WTC11 (cell line): Measurements from ENCODE around the gene DCAF16. TPM values are rescaled to one million over a fixed set of nuclear protein-coding genes. Genes with fewer than 3 reads are reported as not detected.

ENCODE experiments used
- ATAC-seq: fragments of 200-7000 bp; cut with Tn5 transposase; 2 replicates; pipeline ENCODE4 v1.10.0; 2021; ENCODE audit warnings: mild to moderate bottlenecking, moderate library complexity
- CTCF ChIA-PET: fragments of 300-600 bp; sonication (Branson Sonifier 250); formaldehyde crosslinking; loops from one replicate; lab custom pipeline; 2021; ENCODE audit warnings: antibody characterized with exemption; lab: Charles Lee
- POLR2A ChIA-PET: fragments of 350-600 bp; sonication (Branson Sonifier 250); formaldehyde crosslinking; loops from one replicate; lab custom pipeline; 2021; ENCODE audit warnings: antibody characterized with exemption; lab: Charles Lee
- DNase-seq: peaks from one replicate; pipeline ENCODE4 v3.0.0; 2021; ENCODE audit warnings: low spot score
- H3K27ac Mint-ChIP-seq: 2 replicates; pipeline ENCODE4 v1.8.0; 2021; ENCODE audit warnings: mixed read lengths
- H3K27me3 Mint-ChIP-seq: 2 replicates; pipeline ENCODE4 v1.8.0; 2021; ENCODE audit warnings: low read depth, mild to moderate bottlenecking, moderate library complexity, mixed read lengths
- H3K36me3 Mint-ChIP-seq: 2 replicates; pipeline ENCODE4 v1.8.0; 2021; ENCODE audit warnings: mixed read lengths
- H3K4me1 Mint-ChIP-seq: 2 replicates; pipeline ENCODE4 v1.8.0; 2022; ENCODE audit warnings: mixed read lengths
- H3K4me3 Mint-ChIP-seq: 2 replicates; pipeline ENCODE4 v1.8.0; 2021; ENCODE audit warnings: mild to moderate bottlenecking, moderate library complexity, mixed read lengths
- H3K9me3 Mint-ChIP-seq: 2 replicates; pipeline ENCODE4 v1.8.0; 2021; ENCODE audit warnings: mixed read lengths
- ATF3 ChIP-seq: sonication (generic); formaldehyde crosslinking; conservative IDR thresholded peaks from 2 replicates; pipeline ENCODE4 v1.8.1; 2022; ENCODE audit warnings: mild to moderate bottlenecking, missing genetic modification reagents
- E2F5 ChIP-seq: sonication (generic); formaldehyde crosslinking; IDR thresholded peaks from 2 replicates; pipeline ENCODE4 v1.8.1; 2022; ENCODE audit warnings: mild to moderate bottlenecking, moderate library complexity, missing genetic modification reagents
- ELF4 ChIP-seq: sonication (generic); formaldehyde crosslinking; IDR thresholded peaks from 2 replicates; pipeline ENCODE4 v1.8.1; 2022; ENCODE audit warnings: low read depth, mild to moderate bottlenecking, moderate library complexity, missing genetic modification reagents
- ETV6 ChIP-seq: sonication (generic); formaldehyde crosslinking; IDR thresholded peaks from 2 replicates; pipeline ENCODE4 v1.8.1; 2022; ENCODE audit warnings: mild to moderate bottlenecking, missing genetic modification reagents
- MAX ChIP-seq: sonication (generic); formaldehyde crosslinking; IDR thresholded peaks from 2 replicates; pipeline ENCODE4 v1.8.0; 2022; ENCODE audit warnings: mild to moderate bottlenecking, missing genetic modification reagents
- MYBL2 ChIP-seq: sonication (generic); formaldehyde crosslinking; IDR thresholded peaks from 2 replicates; pipeline ENCODE4 v1.8.1; 2023; ENCODE audit warnings: mild to moderate bottlenecking, moderate library complexity, missing genetic modification reagents
- NFE2L1 ChIP-seq: sonication (generic); formaldehyde crosslinking; IDR thresholded peaks from 2 replicates; pipeline ENCODE4 v1.8.1; 2023; ENCODE audit warnings: missing genetic modification reagents
- RELA ChIP-seq: sonication (generic); formaldehyde crosslinking; IDR thresholded peaks from 2 replicates; pipeline ENCODE4 v1.8.1; 2022; ENCODE audit warnings: missing genetic modification reagents, mild to moderate bottlenecking, borderline replicate concordance
- SMAD4 ChIP-seq: sonication (generic); formaldehyde crosslinking; IDR thresholded peaks from 2 replicates; pipeline ENCODE4 v1.8.0; 2022; ENCODE audit warnings: mild to moderate bottlenecking, missing genetic modification reagents
- TEAD1 ChIP-seq: sonication (generic); formaldehyde crosslinking; IDR thresholded peaks from 2 replicates; pipeline ENCODE4 v1.8.0; 2022; ENCODE audit warnings: mild to moderate bottlenecking, missing genetic modification reagents
- TEAD4 ChIP-seq: sonication (generic); formaldehyde crosslinking; IDR thresholded peaks from 2 replicates; pipeline ENCODE4 v1.8.0; 2022; ENCODE audit warnings: mild to moderate bottlenecking, missing genetic modification reagents
- TP53 ChIP-seq: sonication (generic); formaldehyde crosslinking; IDR thresholded peaks from 2 replicates; pipeline ENCODE4 v1.8.1; 2023; ENCODE audit warnings: mild to moderate bottlenecking, missing genetic modification reagents
- ZNF281 ChIP-seq: sonication (generic); formaldehyde crosslinking; IDR thresholded peaks from 2 replicates; pipeline ENCODE4 v1.8.0; 2023; ENCODE audit warnings: mild to moderate bottlenecking, missing genetic modification reagents
- ZNF416 ChIP-seq: fragments of 250-450 bp; sonication (Bioruptor Pico); IDR thresholded peaks from 2 replicates; pipeline ENCODE4 v1.9.0; 2021; ENCODE audit warnings: mild to moderate bottlenecking, inconsistent platforms
- ZNF532 ChIP-seq: fragments of 250-450 bp; sonication (Bioruptor Pico); IDR thresholded peaks from 2 replicates; pipeline ENCODE4 v1.9.0; 2021; ENCODE audit warnings: mild to moderate bottlenecking, borderline replicate concordance
- ZNF671 ChIP-seq: fragments of 250-450 bp; sonication (Bioruptor Pico); IDR thresholded peaks from 2 replicates; pipeline ENCODE4 v1.8.0; 2021; ENCODE audit warnings: mild to moderate bottlenecking
- total RNA-seq: library from RNA; stranded (reverse); gene quantifications from 3 replicates; pipeline ENCODE4 v1.2.3, GENCODE V29; 2021
- TF ChIP-seq, protein P1 (sequence below): fragments of 200-600 bp; IDR thresholded peaks from 2 replicates; pipeline ENCODE4 v1.8.0; 2022; ENCODE audit warnings: antibody characterized with exemption
- TF ChIP-seq, protein P2 (sequence below): sonication (generic); formaldehyde crosslinking; conservative IDR thresholded peaks from 2 replicates; pipeline ENCODE4 v1.8.1; 2023; ENCODE audit warnings: mild to moderate bottlenecking, low read depth, missing genetic modification reagents, moderate library complexity
- TF ChIP-seq, protein P3 (sequence below): fragments of 250-450 bp; sonication (Bioruptor Pico); IDR thresholded peaks from 2 replicates; pipeline ENCODE4 v1.8.0; 2021; ENCODE audit warnings: mild to moderate bottlenecking

The DCAF16 gene
- total RNA-seq, 1 experiment from 2014 or later, result 53.6 TPM

- CTCF ChIA-PET, result interaction anchor here (1.4 to 1.7 kb wide), 2 partner anchors 36 to 434 kb away, joined by 3 to 5 read pairs; no protein-coding TSS in a partner anchor
- no peaks in the 10 kb centered on the region for H3K9me3 Mint-ChIP-seq
- DNase-seq (peak; percentile 47), ATAC-seq (peak; percentile 73)
- peak within 1 kb of the TSS; percentile 76 for H3K4me3 Mint-ChIP-seq
- POLR2A ChIA-PET, result interaction anchor here (0.6 kb wide), 1 partner anchor 18 kb away, joined by 3 read pairs; no protein-coding TSS in a partner anchor
- no peaks in the 10 kb centered on the region for H3K36me3 Mint-ChIP-seq
- peaks cover 61% of the 10 kb centered on the region for H3K27me3 Mint-ChIP-seq
- H3K4me1 Mint-ChIP-seq, result peaks cover 14% of the 10 kb centered on the region; the same call in 1 of the 2 replicates
- no peak within 1 kb of the TSS for H3K27ac Mint-ChIP-seq
- TF ChIP-seq NFE2L1 (CRISPR knock-in tag), result peak; percentile 90
- TF ChIP-seq ELF4 (CRISPR knock-in tag), result 0 out of 2 replicates have a peak, but pooled peaks have one; percentile 41
- TF ChIP-seq MAX, result peak; percentile 99
- TF ChIP-seq ETV6 (CRISPR knock-in tag), result peak; percentile 76; the same call in 1 of the 2 replicates
- TF ChIP-seq, protein P1, sequence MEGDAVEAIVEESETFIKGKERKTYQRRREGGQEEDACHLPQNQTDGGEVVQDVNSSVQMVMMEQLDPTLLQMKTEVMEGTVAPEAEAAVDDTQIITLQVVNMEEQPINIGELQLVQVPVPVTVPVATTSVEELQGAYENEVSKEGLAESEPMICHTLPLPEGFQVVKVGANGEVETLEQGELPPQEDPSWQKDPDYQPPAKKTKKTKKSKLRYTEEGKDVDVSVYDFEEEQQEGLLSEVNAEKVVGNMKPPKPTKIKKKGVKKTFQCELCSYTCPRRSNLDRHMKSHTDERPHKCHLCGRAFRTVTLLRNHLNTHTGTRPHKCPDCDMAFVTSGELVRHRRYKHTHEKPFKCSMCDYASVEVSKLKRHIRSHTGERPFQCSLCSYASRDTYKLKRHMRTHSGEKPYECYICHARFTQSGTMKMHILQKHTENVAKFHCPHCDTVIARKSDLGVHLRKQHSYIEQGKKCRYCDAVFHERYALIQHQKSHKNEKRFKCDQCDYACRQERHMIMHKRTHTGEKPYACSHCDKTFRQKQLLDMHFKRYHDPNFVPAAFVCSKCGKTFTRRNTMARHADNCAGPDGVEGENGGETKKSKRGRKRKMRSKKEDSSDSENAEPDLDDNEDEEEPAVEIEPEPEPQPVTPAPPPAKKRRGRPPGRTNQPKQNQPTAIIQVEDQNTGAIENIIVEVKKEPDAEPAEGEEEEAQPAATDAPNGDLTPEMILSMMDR, result no peak
- TF ChIP-seq TP53 (CRISPR knock-in tag), result peak; percentile 72; the same call in 1 of the 2 replicates
- TF ChIP-seq TEAD1 (CRISPR knock-in tag), result peak; percentile 93
- TF ChIP-seq ZNF532, result no peak
- 0 out of 2 replicates have a peak, but pooled peaks have one; percentile 34 for TF ChIP-seq RELA (CRISPR knock-in tag)
- TF ChIP-seq, protein P2, sequence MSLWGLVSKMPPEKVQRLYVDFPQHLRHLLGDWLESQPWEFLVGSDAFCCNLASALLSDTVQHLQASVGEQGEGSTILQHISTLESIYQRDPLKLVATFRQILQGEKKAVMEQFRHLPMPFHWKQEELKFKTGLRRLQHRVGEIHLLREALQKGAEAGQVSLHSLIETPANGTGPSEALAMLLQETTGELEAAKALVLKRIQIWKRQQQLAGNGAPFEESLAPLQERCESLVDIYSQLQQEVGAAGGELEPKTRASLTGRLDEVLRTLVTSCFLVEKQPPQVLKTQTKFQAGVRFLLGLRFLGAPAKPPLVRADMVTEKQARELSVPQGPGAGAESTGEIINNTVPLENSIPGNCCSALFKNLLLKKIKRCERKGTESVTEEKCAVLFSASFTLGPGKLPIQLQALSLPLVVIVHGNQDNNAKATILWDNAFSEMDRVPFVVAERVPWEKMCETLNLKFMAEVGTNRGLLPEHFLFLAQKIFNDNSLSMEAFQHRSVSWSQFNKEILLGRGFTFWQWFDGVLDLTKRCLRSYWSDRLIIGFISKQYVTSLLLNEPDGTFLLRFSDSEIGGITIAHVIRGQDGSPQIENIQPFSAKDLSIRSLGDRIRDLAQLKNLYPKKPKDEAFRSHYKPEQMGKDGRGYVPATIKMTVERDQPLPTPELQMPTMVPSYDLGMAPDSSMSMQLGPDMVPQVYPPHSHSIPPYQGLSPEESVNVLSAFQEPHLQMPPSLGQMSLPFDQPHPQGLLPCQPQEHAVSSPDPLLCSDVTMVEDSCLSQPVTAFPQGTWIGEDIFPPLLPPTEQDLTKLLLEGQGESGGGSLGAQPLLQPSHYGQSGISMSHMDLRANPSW (CRISPR knock-in tag), result 0 out of 2 replicates have a peak, but pooled peaks have one; percentile 50
- no peak for TF ChIP-seq ZNF416 (CRISPR knock-in tag)
- peak; percentile 75; the same call in 1 of the 2 replicates for TF ChIP-seq E2F5 (CRISPR knock-in tag)
- peak; percentile 66; the same call in 1 of the 2 replicates for TF ChIP-seq TEAD4
- peak; percentile 89 for TF ChIP-seq MYBL2 (CRISPR knock-in tag)
- TF ChIP-seq, protein P3, sequence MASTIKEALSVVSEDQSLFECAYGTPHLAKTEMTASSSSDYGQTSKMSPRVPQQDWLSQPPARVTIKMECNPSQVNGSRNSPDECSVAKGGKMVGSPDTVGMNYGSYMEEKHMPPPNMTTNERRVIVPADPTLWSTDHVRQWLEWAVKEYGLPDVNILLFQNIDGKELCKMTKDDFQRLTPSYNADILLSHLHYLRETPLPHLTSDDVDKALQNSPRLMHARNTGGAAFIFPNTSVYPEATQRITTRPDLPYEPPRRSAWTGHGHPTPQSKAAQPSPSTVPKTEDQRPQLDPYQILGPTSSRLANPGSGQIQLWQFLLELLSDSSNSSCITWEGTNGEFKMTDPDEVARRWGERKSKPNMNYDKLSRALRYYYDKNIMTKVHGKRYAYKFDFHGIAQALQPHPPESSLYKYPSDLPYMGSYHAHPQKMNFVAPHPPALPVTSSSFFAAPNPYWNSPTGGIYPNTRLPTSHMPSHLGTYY (CRISPR knock-in tag), result no peak
- TF ChIP-seq ZNF281 (CRISPR knock-in tag), result peak; percentile 76; the same call in 1 of the 2 replicates
- TF ChIP-seq ATF3 (CRISPR knock-in tag), result no peak
- TF ChIP-seq ZNF671 (CRISPR knock-in tag), result no peak
- 0 out of 2 replicates have a peak, but pooled peaks have one; percentile 79 for TF ChIP-seq SMAD4 (CRISPR knock-in tag)
Measured at GRCh38 chr4:17781300-17782287, 29.0 kb downstream of the DCAF16 start, which contains the start of gene FAM184B. Gene FAM184B, minus strand, starts transcription at chr4:17781621. Its CDS starts 322 bp downstream, at chr4:17781299.
